ENCODE data around the gene DLX1.
"Not testable (repeated sequence)": the region's sequence is repeated elsewhere in the genome, so short reads cannot be mapped to it uniquely, and the experiment has no call there.

The DLX1 gene

GRCh38 chr2:172109988-172110811, 24.9 kb downstream of the DLX1 start:
- TF ChIP-seq CTCF (IDR thresholded peaks at IDR 0.05; ENCODE audit: control insufficient read depth, extremely low read depth, insufficient read depth) = no peak
- no peak overlapping the region for H3K4me3 ChIP-seq (ENCODE audit: low read depth, low read length)
- no peak for DNase-seq (ENCODE audit: low read depth)

- peak; percentile 20; the same call in 1 of the 2 replicates for TF ChIP-seq CTCF (IDR thresholded peaks at IDR 0.05; ENCODE audit: control insufficient read depth, extremely low read depth, insufficient read depth)
- no peak overlapping the region for H3K4me3 ChIP-seq (ENCODE audit: low read depth, low read length)
- no peak for DNase-seq (ENCODE audit: low read depth)
These were observed 28.3 kb downstream of the DLX1 start for GRCh38 chr2:172113617-172114016.

- not testable (repeated sequence) for DNase-seq (ENCODE audit: low read depth); H3K4me3 ChIP-seq (ENCODE audit: low read depth, low read length)
These were observed 28.9 kb downstream of the DLX1 start for GRCh38 chr2:172114176-172114575.

GRCh38 chr2:172114579-172114978, 29.3 kb downstream of the DLX1 start:
- H3K4me3 ChIP-seq (ENCODE audit: low read depth, low read length) = no peak overlapping the region
- DNase-seq (ENCODE audit: low read depth) = no peak
- TF ChIP-seq CTCF (IDR thresholded peaks at IDR 0.05; ENCODE audit: control insufficient read depth, extremely low read depth, insufficient read depth) = no peak

- no peak for DNase-seq (ENCODE audit: low read depth)
- no peak overlapping the region for H3K4me3 ChIP-seq (ENCODE audit: low read depth, low read length)
- TF ChIP-seq CTCF (IDR thresholded peaks at IDR 0.05; ENCODE audit: control insufficient read depth, extremely low read depth, insufficient read depth) = no peak
These were observed 30.8 kb downstream of the DLX1 start for GRCh38 chr2:172116107-172116506.

GRCh38 chr2:172119089-172119488, 33.8 kb downstream of the DLX1 start:
- no peak for DNase-seq (ENCODE audit: low read depth)
- H3K4me3 ChIP-seq (ENCODE audit: low read depth, low read length) = no peak overlapping the region
- no peak for TF ChIP-seq CTCF (IDR thresholded peaks at IDR 0.05; ENCODE audit: control insufficient read depth, extremely low read depth, insufficient read depth)

GRCh38 chr2:172120118-172120517, 34.8 kb downstream of the DLX1 start:
- no peak for DNase-seq (ENCODE audit: low read depth)
- TF ChIP-seq CTCF (IDR thresholded peaks at IDR 0.05; ENCODE audit: control insufficient read depth, extremely low read depth, insufficient read depth) = no peak
- no peak overlapping the region for H3K4me3 ChIP-seq (ENCODE audit: low read depth, low read length)

Measured in LNCaP clone FGC (cell line).